HEK293 (cell line): Measurements from ENCODE around the gene TRIM36.

Experiments
- CTCF ChIA-PET: fragments of 350-600 bp; formaldehyde crosslinking; extraction: SDS; loops from one replicate; lab custom pipeline; 2021; ENCODE audit warnings: antibody characterized with exemption; lab: Yijun Ruan, JAX
- POLR2A ChIA-PET: fragments of 300-600 bp; formaldehyde crosslinking; extraction: SDS; loops from one replicate; lab custom pipeline; 2020; ENCODE audit warnings: antibody characterized with exemption, inconsistent platforms; lab: Yijun Ruan, JAX
- H3K27ac ChIP-seq: fragments of 200-500 bp; sonication (Bioruptor generic); 2 replicates; pipeline ENCODE4 v1.5.1; 2014; ENCODE audit warnings: low read depth, low read length, control low read depth, inconsistent platforms; ENCODE audit errors: extremely low read depth
- H3K36me3 ChIP-seq, 2 experiments: fragments of 200-500 bp in 1 of 2; sonication (Bioruptor generic) in 1 of 2; 1 replicate in 1 of 2; 2 replicates in 1 of 2; pipeline ENCODE4 v1.5.1; 2014 to 2017; ENCODE audit warnings: inconsistent platforms in 2 of 2, low read length in 2 of 2; ENCODE audit not compliant: control insufficient read depth in 2 of 2, insufficient read depth in 1 of 2
- H3K4me1 ChIP-seq: fragments of 200-500 bp; sonication (Bioruptor generic); 2 replicates; pipeline ENCODE4 v1.5.1; 2014; ENCODE audit warnings: mild to moderate bottlenecking, low read length, inconsistent platforms; ENCODE audit not compliant: control insufficient read depth, insufficient read depth
- H3K4me3 ChIP-seq: 2 replicates; pipeline ENCODE4 v1.5.1; 2011; ENCODE audit warnings: low read depth, mild to moderate bottlenecking, control low read depth, low read length, moderate library complexity
- H3K9me3 ChIP-seq: fragments of 200-500 bp; sonication (Bioruptor generic); 2 replicates; pipeline ENCODE4 v1.5.1; 2014; ENCODE audit warnings: low read depth, low read length, inconsistent platforms; ENCODE audit not compliant: control insufficient read depth, insufficient read depth
- CTCF ChIP-seq: fragments of 450-650 bp; formaldehyde crosslinking; IDR thresholded peaks from 2 replicates; pipeline ENCODE4 v1.5.1; 2016; ENCODE audit warnings: missing biosample characterization, missing genetic modification characterization
- EGR2 ChIP-seq: fragments of 450-650 bp; formaldehyde crosslinking; IDR thresholded peaks from 2 replicates; pipeline ENCODE4 v1.5.1; 2016; ENCODE audit warnings: low read depth, missing biosample characterization, missing genetic modification characterization
- GLIS1 ChIP-seq: fragments of 450-650 bp; formaldehyde crosslinking; IDR thresholded peaks from 2 replicates; pipeline ENCODE4 v1.5.1; 2016; ENCODE audit warnings: missing biosample characterization, missing genetic modification characterization
- INSM2 ChIP-seq: fragments of 450-650 bp; formaldehyde crosslinking; IDR thresholded peaks from 2 replicates; pipeline ENCODE4 v1.5.1; 2016; ENCODE audit warnings: missing biosample characterization, missing genetic modification characterization
- KLF17 ChIP-seq: fragments of 450-650 bp; formaldehyde crosslinking; IDR thresholded peaks from 2 replicates; pipeline ENCODE4 v1.5.1; 2016; ENCODE audit warnings: missing biosample characterization, missing genetic modification characterization
- SCRT1 ChIP-seq: fragments of 450-650 bp; formaldehyde crosslinking; IDR thresholded peaks from 2 replicates; pipeline ENCODE4 v1.5.1; 2016; ENCODE audit warnings: missing biosample characterization, missing genetic modification characterization, borderline replicate concordance
- ZBTB26 ChIP-seq: fragments of 450-650 bp; formaldehyde crosslinking; optimal IDR thresholded peaks from 2 replicates; pipeline ENCODE3; 2016; ENCODE audit warnings: missing biosample characterization, mild to moderate bottlenecking, missing genetic modification characterization
- ZFP3 ChIP-seq: fragments of 450-650 bp; formaldehyde crosslinking; IDR thresholded peaks from 2 replicates; pipeline ENCODE4 v1.5.1; 2016; ENCODE audit warnings: low read depth, missing biosample characterization, missing genetic modification characterization
- ZFP37 ChIP-seq: fragments of 450-650 bp; formaldehyde crosslinking; IDR thresholded peaks from 2 replicates; pipeline ENCODE4 v1.5.1; 2016; ENCODE audit warnings: missing biosample characterization, missing genetic modification characterization
- ZNF133 ChIP-seq: fragments of 450-650 bp; formaldehyde crosslinking; IDR thresholded peaks from 2 replicates; pipeline ENCODE4 v1.5.1; 2016; ENCODE audit warnings: missing biosample characterization, missing genetic modification characterization
- ZNF138 ChIP-seq: fragments of 450-650 bp; formaldehyde crosslinking; IDR thresholded peaks from 2 replicates; pipeline ENCODE4 v1.5.1; 2016; ENCODE audit warnings: missing biosample characterization, missing genetic modification characterization, borderline replicate concordance
- ZNF140 ChIP-seq: fragments of 450-650 bp; formaldehyde crosslinking; IDR thresholded peaks from 2 replicates; pipeline ENCODE4 v1.5.1; 2016; ENCODE audit warnings: missing biosample characterization, missing genetic modification characterization
- ZNF18 ChIP-seq: fragments of 450-650 bp; formaldehyde crosslinking; IDR thresholded peaks from 2 replicates; pipeline ENCODE4 v1.5.1; 2016; ENCODE audit warnings: missing biosample characterization, missing genetic modification characterization
- ZNF280C ChIP-seq: fragments of 450-650 bp; formaldehyde crosslinking; IDR thresholded peaks from 2 replicates; pipeline ENCODE4 v1.5.1; 2016; ENCODE audit warnings: missing biosample characterization, missing genetic modification characterization
- ZNF302 ChIP-seq: fragments of 450-650 bp; formaldehyde crosslinking; IDR thresholded peaks from 2 replicates; pipeline ENCODE4 v1.5.1; 2016; ENCODE audit warnings: missing biosample characterization, missing genetic modification characterization, low read depth
- ZNF488 ChIP-seq: fragments of 450-650 bp; formaldehyde crosslinking; IDR thresholded peaks from 2 replicates; pipeline ENCODE4 v1.5.1; 2016; ENCODE audit warnings: missing biosample characterization, missing genetic modification characterization
- ZNF558 ChIP-seq: fragments of 450-650 bp; formaldehyde crosslinking; IDR thresholded peaks from 2 replicates; pipeline ENCODE4 v1.5.1; 2016; ENCODE audit warnings: missing biosample characterization, missing genetic modification characterization
- ZNF580 ChIP-seq: fragments of 450-650 bp; formaldehyde crosslinking; IDR thresholded peaks from 2 replicates; pipeline ENCODE4 v1.5.1; 2016; ENCODE audit warnings: missing biosample characterization, missing genetic modification characterization
- ZNF654 ChIP-seq: fragments of 450-650 bp; formaldehyde crosslinking; IDR thresholded peaks from 2 replicates; pipeline ENCODE4 v1.5.1; 2016; ENCODE audit warnings: low read depth, missing biosample characterization, missing genetic modification characterization
- ZNF785 ChIP-seq: fragments of 450-650 bp; formaldehyde crosslinking; IDR thresholded peaks from 2 replicates; pipeline ENCODE4 v1.5.1; 2016; ENCODE audit warnings: missing biosample characterization, missing genetic modification characterization
- ZSCAN16 ChIP-seq: fragments of 450-650 bp; formaldehyde crosslinking; IDR thresholded peaks from 2 replicates; pipeline ENCODE4 v1.5.1; 2016; ENCODE audit warnings: missing biosample characterization, missing genetic modification characterization
- ZSCAN23 ChIP-seq: fragments of 450-650 bp; formaldehyde crosslinking; IDR thresholded peaks from 2 replicates; pipeline ENCODE4 v1.5.1; 2016; ENCODE audit warnings: missing biosample characterization, missing genetic modification characterization
- ZSCAN30 ChIP-seq: fragments of 450-650 bp; IDR thresholded peaks from 2 replicates; pipeline ENCODE4 v1.5.1; 2018; ENCODE audit warnings: missing biosample characterization, mild to moderate bottlenecking, missing genetic modification characterization, moderate library complexity
- ZSCAN4 ChIP-seq: fragments of 450-650 bp; formaldehyde crosslinking; IDR thresholded peaks from 2 replicates; pipeline ENCODE4 v1.5.1; 2017; ENCODE audit warnings: missing biosample characterization, missing genetic modification characterization

Gene TRIM36

GRCh38 chr5:115098041-115098702 lies 71.5 kb downstream of the TRIM36 start (continued):
- TF ChIP-seq ZNF280C, result no peak
- TF ChIP-seq ZFP3 (tag by site-specific recombination), result no peak
- TF ChIP-seq SCRT1, result no peak
- no peak for TF ChIP-seq ZNF133
- peak; percentile 23; the same call in 1 of the 2 replicates for TF ChIP-seq CTCF (tag by site-specific recombination)
- TF ChIP-seq ZSCAN30 (tag by site-specific recombination), result 0 out of 2 replicates have a peak, but pooled peaks have one; percentile 21
- peak; percentile 50 for TF ChIP-seq GLIS1 (tag by site-specific recombination)
- no peak for TF ChIP-seq ZNF580
- TF ChIP-seq ZSCAN23 (tag by site-specific recombination), result no peak
- TF ChIP-seq ZNF138 (tag by site-specific recombination), result no peak
- no peak for TF ChIP-seq ZNF785
- no peak for TF ChIP-seq EGR2
- TF ChIP-seq ZNF488, result no peak
- TF ChIP-seq ZSCAN4 (tag by site-specific recombination), result no peak
- no peak for TF ChIP-seq ZNF140 (tag by site-specific recombination)
- TF ChIP-seq ZNF302, result no peak

GRCh38 chr5:115097236-115097635 lies 72.5 kb downstream of the TRIM36 start:
- Histone ChIP-seq H3K9me3 (no peaks in the 10 kb centered on the region), H3K4me1 (peaks cover 6% of the 10 kb centered on the region; the same call in 1 of the 2 replicates), H3K27ac (no peak overlapping the region), H3K4me3 (no peak overlapping the region), H3K36me3 (no peaks in the 10 kb centered on the region)
- CTCF ChIA-PET, result interaction anchor here (0.7 to 4.7 kb wide), 19 partner anchors 8 to 1188 kb away, joined by 3 to 74 read pairs (median 4); no protein-coding TSS in a partner anchor
- POLR2A ChIA-PET, result no interaction called here
- no peak for TF ChIP-seq ZFP37
- no peak for TF ChIP-seq KLF17 (tag by site-specific recombination)
- no peak for TF ChIP-seq ZNF654 (tag by site-specific recombination)
- no peak for TF ChIP-seq ZBTB26
- TF ChIP-seq ZNF488, result no peak
- TF ChIP-seq ZNF18 (tag by site-specific recombination), result no peak
- no peak for TF ChIP-seq ZSCAN16 (tag by site-specific recombination)
- no peak for TF ChIP-seq INSM2 (tag by site-specific recombination)
- TF ChIP-seq ZNF558 (tag by site-specific recombination), result no peak
